GM23338 (cell line): ENCODE measurements around the gene AMFR. TPM values are rescaled to one million over a fixed set of nuclear protein-coding genes. Genes with fewer than 3 reads are reported as not detected.

ENCODE experiments used
- ATAC-seq: fragments of 200-7000 bp; cut with Tn5 transposase; 3 replicates; pipeline ENCODE4 v1.9.1; 2020
- DNase-seq: peaks from one replicate; pipeline ENCODE4 v3.0.0-alpha.2; 2015; ENCODE audit warnings: low spot score
- H2AFZ ChIP-seq: fragments of 200-600 bp; sonication (generic); 2 replicates; pipeline ENCODE4 v1.8.0; 2016; ENCODE audit warnings: antibody characterized with exemption, mild to moderate bottlenecking, moderate library complexity
- H3F3A ChIP-seq: fragments of 200-600 bp; sonication (generic); replicated peaks from 2 replicates; pipeline ENCODE4 v1.8.0; 2017; ENCODE audit warnings: antibody characterized with exemption, mixed run types, low read depth
- H3K27ac ChIP-seq: fragments of 200-600 bp; sonication (generic); 2 replicates; pipeline ENCODE4 v1.6.1; 2016; ENCODE audit warnings: low read depth
- H3K27me3 ChIP-seq: fragments of 200-600 bp; sonication (generic); 2 replicates; pipeline ENCODE4 v1.8.0; 2016; ENCODE audit warnings: mild to moderate bottlenecking, mixed run types, moderate library complexity; ENCODE audit not compliant: insufficient read depth
- H3K36me3 ChIP-seq: fragments of 200-600 bp; sonication (generic); 2 replicates; pipeline ENCODE4 v1.8.0; 2016; ENCODE audit warnings: mild to moderate bottlenecking; ENCODE audit not compliant: insufficient read depth
- H3K4me1 ChIP-seq: fragments of 200-600 bp; sonication (generic); 2 replicates; pipeline ENCODE4 v1.8.0; 2016; ENCODE audit warnings: mild to moderate bottlenecking, moderate library complexity; ENCODE audit not compliant: insufficient read depth
- H3K4me2 ChIP-seq: fragments of 200-600 bp; sonication (generic); 2 replicates; pipeline ENCODE4 v1.7.1; 2017; ENCODE audit warnings: mixed run types
- H3K4me3 ChIP-seq: fragments of 200-600 bp; sonication (generic); 2 replicates; pipeline ENCODE4 v1.6.1; 2016; ENCODE audit warnings: mixed run types
- H3K79me2 ChIP-seq: fragments of 200-600 bp; sonication (generic); replicated peaks from 2 replicates; pipeline ENCODE4 v1.8.0; 2017; ENCODE audit warnings: mild to moderate bottlenecking; ENCODE audit not compliant: insufficient read depth
- H3K9me2 ChIP-seq: fragments of 200-600 bp; sonication (generic); 2 replicates; pipeline ENCODE4 v1.8.0; 2017; ENCODE audit not compliant: insufficient read depth
- H4K20me1 ChIP-seq: fragments of 200-600 bp; sonication (generic); replicated peaks from 2 replicates; pipeline ENCODE4 v1.8.0; 2017; ENCODE audit warnings: mild to moderate bottlenecking; ENCODE audit not compliant: insufficient read depth
- H3K27ac Mint-ChIP-seq: 2 replicates; pipeline ENCODE4 v1.8.0; 2020; ENCODE audit warnings: inconsistent platforms, mild to moderate bottlenecking, moderate library complexity, mixed read lengths
- H3K27me3 Mint-ChIP-seq: 3 replicates; pipeline ENCODE4 v1.8.0; 2022; ENCODE audit warnings: low read depth, mild to moderate bottlenecking, moderate library complexity, mixed read lengths, inconsistent platforms; ENCODE audit not compliant: insufficient read depth, poor library complexity
- H3K36me3 Mint-ChIP-seq: 3 replicates; pipeline ENCODE4 v1.8.0; 2021; ENCODE audit warnings: low read depth, mild to moderate bottlenecking, inconsistent platforms, moderate library complexity, mixed read lengths
- H3K4me1 Mint-ChIP-seq: 3 replicates; pipeline ENCODE4 v1.8.0; 2020; ENCODE audit warnings: mild to moderate bottlenecking, inconsistent platforms, mixed read lengths
- H3K4me3 Mint-ChIP-seq: 3 replicates; pipeline ENCODE4 v1.8.0; 2021; ENCODE audit warnings: moderate library complexity, mild to moderate bottlenecking, inconsistent platforms, mixed read lengths
- H3K9me3 Mint-ChIP-seq: 3 replicates; pipeline ENCODE4 v1.8.0; 2020; ENCODE audit warnings: moderate library complexity, mild to moderate bottlenecking, inconsistent platforms, mixed read lengths
- CREB1 ChIP-seq: fragments of 250-450 bp; sonication (Bioruptor Pico); IDR thresholded peaks from 2 replicates; pipeline ENCODE4 v1.5.0; 2020; ENCODE audit warnings: low read depth, mild to moderate bottlenecking, moderate library complexity
- EZH2 ChIP-seq: fragments of 200-600 bp; sonication (generic); IDR thresholded peaks from one replicate; pipeline ENCODE4 v1.8.0; 2017; ENCODE audit warnings: antibody characterized with exemption, mild to moderate bottlenecking, low read depth; ENCODE audit not compliant: unreplicated experiment
- EZH2phosphoT487 ChIP-seq: fragments of 200-600 bp; sonication (generic); IDR thresholded peaks from one replicate; pipeline ENCODE4 v1.8.1; 2018; ENCODE audit warnings: antibody characterized with exemption; ENCODE audit not compliant: unreplicated experiment
- JUNB ChIP-seq: IDR thresholded peaks from one replicate; pipeline ENCODE4 v1.6.1; 2016; ENCODE audit warnings: antibody characterized with exemption; ENCODE audit not compliant: unreplicated experiment
- NANOG ChIP-seq: IDR thresholded peaks from 2 replicates; pipeline ENCODE4 v1.6.1; 2016; ENCODE audit warnings: antibody characterized with exemption, borderline replicate concordance
- POLR2AphosphoS5 ChIP-seq: IDR thresholded peaks from 2 replicates; pipeline ENCODE4 v1.6.1; 2016; ENCODE audit warnings: antibody characterized with exemption, low read depth
- STAT1 ChIP-seq: IDR thresholded peaks from one replicate; pipeline ENCODE4 v1.6.1; 2016; ENCODE audit warnings: antibody characterized with exemption; ENCODE audit not compliant: unreplicated experiment
- ZNF331 ChIP-seq: fragments of 250-450 bp; sonication (Bioruptor Pico); IDR thresholded peaks from 2 replicates; pipeline ENCODE4 v1.5.0; 2020; ENCODE audit warnings: low read depth, mild to moderate bottlenecking, moderate library complexity
- polyA plus RNA-seq: library from polyadenylated mRNA; unstranded; fragments of >200 nt; fragmentation: Nextera tagmentation; extraction: Ambion mirVana; gene quantifications from 2 replicates; pipeline ENCODE4 v1.2.1, GENCODE V29; 2016
- total RNA-seq: library from RNA; depleted of rRNA; stranded (reverse); fragments of >200 nt; shearing (Covaris generic); gene quantifications from 2 replicates; pipeline ENCODE4 v1.2.3, GENCODE V29; 2014
- TF ChIP-seq, protein P1 (sequence below): IDR thresholded peaks from one replicate; pipeline ENCODE4 v1.6.1; 2018; ENCODE audit warnings: antibody characterized with exemption; ENCODE audit not compliant: unreplicated experiment
- TF ChIP-seq, protein P2 (sequence below): IDR thresholded peaks from 2 replicates; pipeline ENCODE4 v1.6.1; 2016; ENCODE audit warnings: antibody characterized with exemption
- TF ChIP-seq, protein P3 (sequence below): fragments of 250-450 bp; sonication (Bioruptor Pico); IDR thresholded peaks from 2 replicates; pipeline ENCODE4 v1.5.0; 2020; ENCODE audit warnings: mild to moderate bottlenecking, moderate library complexity

The AMFR gene
- total and polyA plus RNA-seq, 2 experiments from 2014 or later = 9.0 to 41.1 TPM

DNA sequence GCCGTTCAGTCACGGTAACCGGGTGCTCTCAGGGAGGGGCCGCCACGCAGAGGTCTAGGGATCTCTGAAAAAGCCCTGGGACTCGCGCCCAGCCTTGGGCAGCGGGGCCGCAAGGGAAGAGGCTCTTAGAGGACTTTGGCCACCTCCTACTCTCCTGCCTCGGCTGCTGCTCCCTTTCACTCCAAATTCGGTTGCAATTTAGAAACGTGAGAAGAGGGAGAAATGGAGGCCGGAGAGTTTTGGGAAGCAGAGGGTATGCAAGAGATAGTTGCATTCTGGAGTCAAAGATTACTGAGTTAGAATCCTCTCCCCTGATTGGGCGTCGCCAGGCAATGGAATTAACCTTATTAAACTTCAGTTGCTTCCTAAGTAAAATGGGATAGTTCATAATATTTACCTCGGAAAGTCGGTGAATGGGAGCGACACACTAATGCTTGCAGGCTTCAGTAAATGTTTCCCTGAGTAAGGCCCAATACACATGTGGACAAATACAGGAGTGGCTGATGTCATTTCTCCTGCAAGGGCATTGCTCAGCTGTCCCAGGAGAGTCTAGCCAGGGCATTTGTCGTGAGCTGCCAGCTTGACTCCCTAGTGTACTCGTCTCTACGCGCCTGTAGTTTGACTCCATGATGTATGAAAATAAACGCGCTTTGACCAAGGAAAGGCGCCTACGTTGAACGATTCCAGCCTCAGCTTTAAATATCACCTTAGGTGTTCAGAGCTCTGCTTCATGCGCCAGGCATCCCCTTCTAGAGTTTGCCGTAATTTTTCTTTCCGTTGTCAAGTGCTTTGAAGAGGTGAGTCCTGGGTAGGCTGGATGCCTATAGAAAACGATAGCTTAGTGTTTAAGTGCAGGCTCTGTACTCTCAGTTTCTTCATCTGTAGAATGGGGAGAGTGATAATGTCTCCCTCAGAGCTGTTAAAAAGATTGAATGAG, 26.7 kb upstream of the AMFR start (continued):
- TF ChIP-seq EZH2 = no peak
- no peak for TF ChIP-seq POLR2AphosphoS5
- TF ChIP-seq, protein P1, sequence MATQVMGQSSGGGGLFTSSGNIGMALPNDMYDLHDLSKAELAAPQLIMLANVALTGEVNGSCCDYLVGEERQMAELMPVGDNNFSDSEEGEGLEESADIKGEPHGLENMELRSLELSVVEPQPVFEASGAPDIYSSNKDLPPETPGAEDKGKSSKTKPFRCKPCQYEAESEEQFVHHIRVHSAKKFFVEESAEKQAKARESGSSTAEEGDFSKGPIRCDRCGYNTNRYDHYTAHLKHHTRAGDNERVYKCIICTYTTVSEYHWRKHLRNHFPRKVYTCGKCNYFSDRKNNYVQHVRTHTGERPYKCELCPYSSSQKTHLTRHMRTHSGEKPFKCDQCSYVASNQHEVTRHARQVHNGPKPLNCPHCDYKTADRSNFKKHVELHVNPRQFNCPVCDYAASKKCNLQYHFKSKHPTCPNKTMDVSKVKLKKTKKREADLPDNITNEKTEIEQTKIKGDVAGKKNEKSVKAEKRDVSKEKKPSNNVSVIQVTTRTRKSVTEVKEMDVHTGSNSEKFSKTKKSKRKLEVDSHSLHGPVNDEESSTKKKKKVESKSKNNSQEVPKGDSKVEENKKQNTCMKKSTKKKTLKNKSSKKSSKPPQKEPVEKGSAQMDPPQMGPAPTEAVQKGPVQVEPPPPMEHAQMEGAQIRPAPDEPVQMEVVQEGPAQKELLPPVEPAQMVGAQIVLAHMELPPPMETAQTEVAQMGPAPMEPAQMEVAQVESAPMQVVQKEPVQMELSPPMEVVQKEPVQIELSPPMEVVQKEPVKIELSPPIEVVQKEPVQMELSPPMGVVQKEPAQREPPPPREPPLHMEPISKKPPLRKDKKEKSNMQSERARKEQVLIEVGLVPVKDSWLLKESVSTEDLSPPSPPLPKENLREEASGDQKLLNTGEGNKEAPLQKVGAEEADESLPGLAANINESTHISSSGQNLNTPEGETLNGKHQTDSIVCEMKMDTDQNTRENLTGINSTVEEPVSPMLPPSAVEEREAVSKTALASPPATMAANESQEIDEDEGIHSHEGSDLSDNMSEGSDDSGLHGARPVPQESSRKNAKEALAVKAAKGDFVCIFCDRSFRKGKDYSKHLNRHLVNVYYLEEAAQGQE = no peak
- no peak for TF ChIP-seq JUNB

DNA sequence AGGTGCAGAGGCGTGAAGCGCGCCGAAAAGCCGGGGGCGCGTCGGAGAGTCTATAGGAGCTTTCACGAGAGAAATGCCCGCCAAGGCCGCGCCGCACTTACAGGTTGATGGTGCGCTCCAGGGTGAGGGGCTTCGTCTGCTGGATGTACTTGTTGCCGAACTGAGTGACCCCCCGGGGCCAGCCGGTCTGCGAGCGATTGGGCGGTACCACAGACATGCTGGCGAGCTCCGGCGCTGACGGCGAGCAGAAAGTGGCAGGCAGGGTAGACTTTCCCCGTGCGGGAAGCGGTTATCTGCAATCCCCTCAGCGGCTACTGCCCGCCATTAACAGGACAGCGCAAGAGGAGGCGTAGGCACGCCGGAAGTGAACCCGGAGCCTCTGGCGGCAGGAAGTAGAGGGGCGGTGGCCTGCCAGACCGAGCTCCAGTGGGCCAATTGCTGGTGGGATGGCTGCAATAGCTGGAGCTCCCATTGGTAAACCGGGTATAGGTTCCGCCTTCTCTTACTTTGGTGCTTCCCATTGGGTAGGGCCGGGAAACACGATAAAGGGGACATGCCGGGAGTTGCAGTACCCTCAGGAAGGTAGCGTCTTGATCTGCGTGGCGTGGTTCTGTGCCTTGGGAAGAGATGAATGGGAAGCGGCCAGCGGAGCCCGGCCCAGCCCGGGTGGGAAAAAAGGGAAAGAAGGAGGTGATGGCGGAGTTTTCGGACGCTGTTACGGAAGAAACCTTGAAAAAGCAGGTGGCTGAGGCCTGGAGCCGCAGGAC, 25.8 kb upstream of the AMFR start, which contains the start of the genes NUDT21 and OGFOD1:
NUDT21 (minus strand) TSS at position 347 of the 767 bp plus-strand sequence; CDS start at position 217, 130 bp downstream.
OGFOD1 (plus strand) TSS at position 569 of the 767 bp plus-strand sequence; CDS start at position 628, 59 bp downstream.
- DNase-seq (peak; percentile 98), ATAC-seq (peak; percentile 98)
- H3K4me3 ChIP-seq = peak within 1 kb of the TSS; percentile 92
- no peaks in the 10 kb centered on the region for H3K9me2 ChIP-seq
- peak; percentile 17; the same call in 1 of the 2 replicates for TF ChIP-seq CREB1
- TF ChIP-seq ZNF331 (CRISPR knock-in tag) = no peak
- TF ChIP-seq STAT1 = no peak
- TF ChIP-seq, protein P2, sequence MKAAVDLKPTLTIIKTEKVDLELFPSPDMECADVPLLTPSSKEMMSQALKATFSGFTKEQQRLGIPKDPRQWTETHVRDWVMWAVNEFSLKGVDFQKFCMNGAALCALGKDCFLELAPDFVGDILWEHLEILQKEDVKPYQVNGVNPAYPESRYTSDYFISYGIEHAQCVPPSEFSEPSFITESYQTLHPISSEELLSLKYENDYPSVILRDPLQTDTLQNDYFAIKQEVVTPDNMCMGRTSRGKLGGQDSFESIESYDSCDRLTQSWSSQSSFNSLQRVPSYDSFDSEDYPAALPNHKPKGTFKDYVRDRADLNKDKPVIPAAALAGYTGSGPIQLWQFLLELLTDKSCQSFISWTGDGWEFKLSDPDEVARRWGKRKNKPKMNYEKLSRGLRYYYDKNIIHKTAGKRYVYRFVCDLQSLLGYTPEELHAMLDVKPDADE = peak; percentile 79
- TF ChIP-seq, protein P3, sequence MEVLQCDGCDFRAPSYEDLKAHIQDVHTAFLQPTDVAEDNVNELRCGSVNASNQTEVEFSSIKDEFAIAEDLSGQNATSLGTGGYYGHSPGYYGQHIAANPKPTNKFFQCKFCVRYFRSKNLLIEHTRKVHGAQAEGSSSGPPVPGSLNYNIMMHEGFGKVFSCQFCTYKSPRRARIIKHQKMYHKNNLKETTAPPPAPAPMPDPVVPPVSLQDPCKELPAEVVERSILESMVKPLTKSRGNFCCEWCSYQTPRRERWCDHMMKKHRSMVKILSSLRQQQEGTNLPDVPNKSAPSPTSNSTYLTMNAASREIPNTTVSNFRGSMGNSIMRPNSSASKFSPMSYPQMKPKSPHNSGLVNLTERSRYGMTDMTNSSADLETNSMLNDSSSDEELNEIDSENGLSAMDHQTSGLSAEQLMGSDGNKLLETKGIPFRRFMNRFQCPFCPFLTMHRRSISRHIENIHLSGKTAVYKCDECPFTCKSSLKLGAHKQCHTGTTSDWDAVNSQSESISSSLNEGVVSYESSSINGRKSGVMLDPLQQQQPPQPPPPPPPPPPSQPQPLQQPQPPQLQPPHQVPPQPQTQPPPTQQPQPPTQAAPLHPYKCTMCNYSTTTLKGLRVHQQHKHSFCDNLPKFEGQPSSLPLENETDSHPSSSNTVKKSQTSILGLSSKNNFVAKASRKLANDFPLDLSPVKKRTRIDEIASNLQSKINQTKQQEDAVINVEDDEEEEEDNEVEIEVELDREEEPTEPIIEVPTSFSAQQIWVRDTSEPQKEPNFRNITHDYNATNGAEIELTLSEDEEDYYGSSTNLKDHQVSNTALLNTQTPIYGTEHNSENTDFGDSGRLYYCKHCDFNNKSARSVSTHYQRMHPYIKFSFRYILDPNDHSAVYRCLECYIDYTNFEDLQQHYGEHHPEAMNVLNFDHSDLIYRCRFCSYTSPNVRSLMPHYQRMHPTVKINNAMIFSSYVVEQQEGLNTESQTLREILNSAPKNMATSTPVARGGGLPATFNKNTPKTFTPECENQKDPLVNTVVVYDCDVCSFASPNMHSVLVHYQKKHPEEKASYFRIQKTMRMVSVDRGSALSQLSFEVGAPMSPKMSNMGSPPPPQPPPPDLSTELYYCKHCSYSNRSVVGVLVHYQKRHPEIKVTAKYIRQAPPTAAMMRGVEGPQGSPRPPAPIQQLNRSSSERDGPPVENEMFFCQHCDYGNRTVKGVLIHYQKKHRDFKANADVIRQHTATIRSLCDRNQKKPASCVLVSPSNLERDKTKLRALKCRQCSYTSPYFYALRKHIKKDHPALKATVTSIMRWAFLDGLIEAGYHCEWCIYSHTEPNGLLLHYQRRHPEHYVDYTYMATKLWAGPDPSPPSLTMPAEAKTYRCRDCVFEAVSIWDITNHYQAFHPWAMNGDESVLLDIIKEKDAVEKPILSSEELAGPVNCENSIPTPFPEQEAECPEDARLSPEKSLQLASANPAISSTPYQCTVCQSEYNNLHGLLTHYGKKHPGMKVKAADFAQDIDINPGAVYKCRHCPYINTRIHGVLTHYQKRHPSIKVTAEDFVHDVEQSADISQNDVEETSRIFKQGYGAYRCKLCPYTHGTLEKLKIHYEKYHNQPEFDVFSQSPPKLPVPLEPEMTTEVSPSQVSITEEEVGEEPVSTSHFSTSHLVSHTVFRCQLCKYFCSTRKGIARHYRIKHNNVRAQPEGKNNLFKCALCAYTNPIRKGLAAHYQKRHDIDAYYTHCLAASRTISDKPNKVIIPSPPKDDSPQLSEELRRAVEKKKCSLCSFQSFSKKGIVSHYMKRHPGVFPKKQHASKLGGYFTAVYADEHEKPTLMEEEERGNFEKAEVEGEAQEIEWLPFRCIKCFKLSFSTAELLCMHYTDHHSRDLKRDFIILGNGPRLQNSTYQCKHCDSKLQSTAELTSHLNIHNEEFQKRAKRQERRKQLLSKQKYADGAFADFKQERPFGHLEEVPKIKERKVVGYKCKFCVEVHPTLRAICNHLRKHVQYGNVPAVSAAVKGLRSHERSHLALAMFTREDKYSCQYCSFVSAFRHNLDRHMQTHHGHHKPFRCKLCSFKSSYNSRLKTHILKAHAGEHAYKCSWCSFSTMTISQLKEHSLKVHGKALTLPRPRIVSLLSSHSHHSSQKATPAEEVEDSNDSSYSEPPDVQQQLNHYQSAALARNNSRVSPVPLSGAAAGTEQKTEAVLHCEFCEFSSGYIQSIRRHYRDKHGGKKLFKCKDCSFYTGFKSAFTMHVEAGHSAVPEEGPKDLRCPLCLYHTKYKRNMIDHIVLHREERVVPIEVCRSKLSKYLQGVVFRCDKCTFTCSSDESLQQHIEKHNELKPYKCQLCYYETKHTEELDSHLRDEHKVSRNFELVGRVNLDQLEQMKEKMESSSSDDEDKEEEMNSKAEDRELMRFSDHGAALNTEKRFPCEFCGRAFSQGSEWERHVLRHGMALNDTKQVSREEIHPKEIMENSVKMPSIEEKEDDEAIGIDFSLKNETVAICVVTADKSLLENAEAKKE = no peak
- peak; percentile 73 for TF ChIP-seq POLR2AphosphoS5
- TF ChIP-seq EZH2phosphoT487 = no peak
- 0 out of 2 replicates have a peak, but pooled peaks have one; percentile 23 for TF ChIP-seq NANOG
- no peaks in the 10 kb centered on the region for H3K27me3 ChIP-seq
- Mint-ChIP-seq H3K27ac (peak within 1 kb of the TSS; percentile 97), H3K4me1 (peaks cover 22% of the 10 kb centered on the region), H3K27me3 (no peaks in the 10 kb centered on the region), H3K4me3 (peak within 1 kb of the TSS; percentile 95), H3K9me3 (no peaks in the 10 kb centered on the region), H3K36me3 (peaks cover 30% of the 10 kb centered on the region)
- H4K20me1 ChIP-seq = peaks cover 46% of the 10 kb centered on the region
- peaks cover 29% of the 10 kb centered on the region for H3K36me3 ChIP-seq
- peaks cover 25% of the 10 kb centered on the region; the same call in 1 of the 2 replicates for H3K4me1 ChIP-seq
- peak within 1 kb of the TSS; percentile 80 for H2AFZ ChIP-seq
- peak within 1 kb of the TSS; percentile 64; the same call in 1 of the 2 replicates for H3K27ac ChIP-seq
- H3K79me2 ChIP-seq = peaks cover 71% of the 10 kb centered on the region
- no peaks in the 10 kb centered on the region for H3F3A ChIP-seq
- H3K4me2 ChIP-seq = peak within 1 kb of the TSS; percentile 92
